GM12874 (cell line): Measurements from ENCODE around the gene GPAT3.

Experiments
- TF ChIP-seq, protein P1 (sequence below): IDR thresholded peaks from 2 replicates; pipeline ENCODE4 v1.5.1; 2011; ENCODE audit warnings: low read depth, mild to moderate bottlenecking, control low read depth, low read length, moderate library complexity; ENCODE audit not compliant: insufficient read depth

Gene GPAT3

GRCh38 chr4:83504996-83505395 lies 30.9 kb upstream of the GPAT3 start:
- TF ChIP-seq, protein P1, sequence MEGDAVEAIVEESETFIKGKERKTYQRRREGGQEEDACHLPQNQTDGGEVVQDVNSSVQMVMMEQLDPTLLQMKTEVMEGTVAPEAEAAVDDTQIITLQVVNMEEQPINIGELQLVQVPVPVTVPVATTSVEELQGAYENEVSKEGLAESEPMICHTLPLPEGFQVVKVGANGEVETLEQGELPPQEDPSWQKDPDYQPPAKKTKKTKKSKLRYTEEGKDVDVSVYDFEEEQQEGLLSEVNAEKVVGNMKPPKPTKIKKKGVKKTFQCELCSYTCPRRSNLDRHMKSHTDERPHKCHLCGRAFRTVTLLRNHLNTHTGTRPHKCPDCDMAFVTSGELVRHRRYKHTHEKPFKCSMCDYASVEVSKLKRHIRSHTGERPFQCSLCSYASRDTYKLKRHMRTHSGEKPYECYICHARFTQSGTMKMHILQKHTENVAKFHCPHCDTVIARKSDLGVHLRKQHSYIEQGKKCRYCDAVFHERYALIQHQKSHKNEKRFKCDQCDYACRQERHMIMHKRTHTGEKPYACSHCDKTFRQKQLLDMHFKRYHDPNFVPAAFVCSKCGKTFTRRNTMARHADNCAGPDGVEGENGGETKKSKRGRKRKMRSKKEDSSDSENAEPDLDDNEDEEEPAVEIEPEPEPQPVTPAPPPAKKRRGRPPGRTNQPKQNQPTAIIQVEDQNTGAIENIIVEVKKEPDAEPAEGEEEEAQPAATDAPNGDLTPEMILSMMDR: no peak

- TF ChIP-seq, protein P1: peak; percentile 68
Measured at GRCh38 chr4:83509156-83509585, 26.7 kb upstream of the GPAT3 start.

GRCh38 chr4:83510442-83510841 lies 25.5 kb upstream of the GPAT3 start:
- TF ChIP-seq, protein P1: no peak

DNA sequence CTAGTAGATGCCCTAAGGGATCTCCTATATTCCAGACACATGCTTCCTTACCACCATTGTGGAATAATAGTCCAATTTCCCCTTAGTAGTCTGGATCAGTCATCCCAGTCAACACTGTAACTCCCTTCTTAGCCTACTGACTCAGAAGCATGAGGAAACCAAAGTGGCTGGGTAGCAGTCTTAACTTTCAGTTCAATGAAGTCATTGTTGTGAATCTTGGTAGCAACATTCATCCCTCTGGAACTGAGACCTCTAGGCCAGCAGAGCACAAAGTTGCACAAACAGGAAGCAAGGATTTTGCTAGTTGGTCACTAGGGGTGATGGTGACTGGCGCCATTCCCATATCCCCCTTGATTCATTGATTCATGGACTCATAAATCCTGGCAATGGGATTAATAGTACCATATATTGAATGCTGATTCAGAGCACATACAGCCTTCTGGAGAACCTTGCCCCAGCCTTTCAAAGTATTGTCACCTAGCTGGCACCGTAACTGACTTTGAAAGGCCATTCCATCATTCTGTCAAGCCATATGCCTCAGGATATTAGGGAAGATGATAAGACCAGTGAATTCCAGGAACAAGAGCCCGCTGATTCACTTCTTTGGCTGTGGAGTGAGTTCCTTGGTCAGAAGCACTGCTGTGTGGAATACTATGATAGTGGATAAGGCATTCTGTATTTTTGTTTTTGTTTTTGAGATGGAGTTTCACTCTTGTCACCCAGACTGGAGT lies 19.7 kb upstream of the GPAT3 start:
- TF ChIP-seq, protein P1: no peak

GRCh38 chr4:83522239-83522638 lies 13.7 kb upstream of the GPAT3 start:
- TF ChIP-seq, protein P1: no peak

GRCh38 chr4:83527671-83528070 lies 8.2 kb upstream of the GPAT3 start:
- TF ChIP-seq, protein P1: no peak

DNA sequence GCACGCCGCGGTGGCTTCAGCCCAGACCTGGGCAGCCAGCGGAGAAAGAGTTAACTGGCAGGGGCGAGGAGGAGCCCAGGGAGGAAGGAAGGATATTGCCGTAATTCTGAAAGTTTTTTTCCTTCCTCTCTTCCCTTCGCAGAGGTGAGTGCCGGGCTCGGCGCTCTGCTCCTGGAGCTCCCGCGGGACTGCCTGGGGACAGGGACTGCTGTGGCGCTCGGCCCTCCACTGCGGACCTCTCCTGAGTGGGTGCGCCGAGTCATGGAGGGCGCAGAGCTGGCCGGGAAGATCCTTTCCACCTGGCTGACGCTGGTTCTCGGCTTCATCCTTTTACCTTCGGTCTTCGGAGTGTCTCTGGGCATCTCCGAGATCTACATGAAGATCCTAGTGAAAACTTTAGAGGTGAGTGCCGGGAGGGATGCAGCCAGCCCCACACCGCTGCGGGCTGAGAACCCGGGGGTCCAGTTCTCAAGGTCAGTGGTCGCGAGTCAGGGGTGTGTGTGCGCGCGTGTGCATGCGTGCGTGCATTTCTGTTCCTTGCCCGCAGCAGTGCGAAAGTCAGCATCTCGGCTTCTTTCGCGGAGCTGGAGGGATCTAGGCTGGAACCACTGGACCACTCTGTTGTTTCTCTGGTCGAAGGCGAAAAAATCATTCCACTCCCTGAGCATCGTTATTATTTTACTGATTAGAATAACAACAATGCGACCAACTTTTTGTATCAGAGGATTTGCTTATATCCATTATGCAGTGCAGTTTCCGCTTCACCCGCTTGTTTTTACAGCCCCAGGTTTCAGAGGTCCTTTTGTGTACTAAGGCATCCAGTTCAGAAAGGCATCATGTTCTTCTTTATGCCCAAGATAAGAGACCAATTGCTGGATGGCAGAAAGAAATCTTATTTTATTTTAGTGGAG lies 709 bp downstream of the GPAT3 start:
- TF ChIP-seq, protein P1: no peak
